ENCODE results near the gene ALG13. TPM values are rescaled to one million over a fixed set of nuclear protein-coding genes. Genes with fewer than 3 reads are reported as not detected.

Gene ALG13
- total RNA-seq, 1 donor from 2014 or later, result 71.2 TPM

- no peak for TF ChIP-seq EZH2phosphoT487 (IDR thresholded peaks at IDR 0.05)
- TF ChIP-seq CTCF (IDR thresholded peaks at IDR 0.05), result no peak
- no peak for TF ChIP-seq EZH2 (IDR thresholded peaks at IDR 0.05)
- H3K27me3 ChIP-seq, result no peaks in the 10 kb centered on the region
- no peaks in the 10 kb centered on the region for H3K36me3 ChIP-seq
- no peak for DNase-seq (ENCODE audit: low spot score)
- no peaks in the 10 kb centered on the region for H3K9me3 Mint-ChIP-seq
- H3K4me3 Mint-ChIP-seq, result no peak overlapping the region
- H3K27ac Mint-ChIP-seq, result no peak overlapping the region
- no peak overlapping the region for H3K9ac ChIP-seq
- no peaks in the 10 kb centered on the region for H4K20me1 ChIP-seq (ENCODE audit: low read depth)
- H3F3A ChIP-seq (ENCODE audit: low read depth), result no peaks in the 10 kb centered on the region
- H3K27me3 Mint-ChIP-seq (ENCODE audit: insufficient read depth, low read depth), result no peaks in the 10 kb centered on the region
- H3K79me2 ChIP-seq (ENCODE audit: low read depth), result no peaks in the 10 kb centered on the region
- H2AFZ ChIP-seq (replicated peaks), result no peak overlapping the region
- no peaks in the 10 kb centered on the region for H3K9me3 ChIP-seq (ENCODE audit: low read depth)
- H3K4me1 Mint-ChIP-seq, result no peaks in the 10 kb centered on the region
- no peak overlapping the region for H3K4me2 ChIP-seq
- no peaks in the 10 kb centered on the region for H3K36me3 Mint-ChIP-seq
- no peak overlapping the region for H3K27ac ChIP-seq
- peaks cover 3% of the 10 kb centered on the region for H3K4me1 ChIP-seq
- no peak overlapping the region for H3K4me3 ChIP-seq
Observed at GRCh38 chrX:111661241-111661640, 19.7 kb upstream of the ALG13 start.

DNA sequence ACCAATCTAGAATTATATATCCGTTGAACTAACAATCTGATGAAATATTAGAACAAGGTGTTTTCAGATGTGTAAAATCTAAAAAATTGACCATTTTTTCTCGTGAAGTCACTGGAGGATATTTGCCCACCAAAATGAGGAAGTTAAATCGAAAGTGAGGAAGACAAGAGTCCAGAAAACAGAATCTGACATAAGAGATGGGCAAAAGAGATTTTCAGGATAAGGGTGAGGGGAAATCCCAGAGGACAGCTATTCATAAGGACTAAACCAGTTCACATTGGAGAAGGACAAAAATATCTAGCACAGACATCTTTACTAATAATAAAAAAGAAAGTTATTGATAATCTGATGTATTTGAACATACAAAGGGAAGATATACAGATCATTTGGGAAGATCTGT lies 18.7 kb upstream of the ALG13 start:
- Histone ChIP-seq H3F3A (ENCODE audit: low read depth) (no peaks in the 10 kb centered on the region), H3K4me1 (peaks cover 3% of the 10 kb centered on the region), H3K79me2 (ENCODE audit: low read depth) (no peaks in the 10 kb centered on the region), H3K27ac (no peak overlapping the region), H2AFZ (replicated peaks) (no peak overlapping the region), H3K36me3 (no peaks in the 10 kb centered on the region), H3K9me3 (ENCODE audit: low read depth) (no peaks in the 10 kb centered on the region), H3K4me2 (no peak overlapping the region), H3K27me3 (no peaks in the 10 kb centered on the region), H3K9ac (no peak overlapping the region), H4K20me1 (ENCODE audit: low read depth) (no peaks in the 10 kb centered on the region), H3K4me3 (no peak overlapping the region)
- no peak for DNase-seq (ENCODE audit: low spot score)
- no peak for TF ChIP-seq EZH2 (IDR thresholded peaks at IDR 0.05)
- TF ChIP-seq EZH2phosphoT487 (IDR thresholded peaks at IDR 0.05), result no peak
- no peak for TF ChIP-seq CTCF (IDR thresholded peaks at IDR 0.05)
- Mint-ChIP-seq H3K4me1 (no peaks in the 10 kb centered on the region), H3K4me3 (no peak overlapping the region), H3K36me3 (no peaks in the 10 kb centered on the region), H3K27me3 (ENCODE audit: insufficient read depth, low read depth) (no peaks in the 10 kb centered on the region), H3K9me3 (no peaks in the 10 kb centered on the region), H3K27ac (no peak overlapping the region)

- Histone ChIP-seq H4K20me1 (ENCODE audit: low read depth) (no peaks in the 10 kb centered on the region), H3F3A (ENCODE audit: low read depth) (no peaks in the 10 kb centered on the region), H3K9ac (no peak overlapping the region), H3K4me3 (no peak overlapping the region), H3K27me3 (no peaks in the 10 kb centered on the region), H3K9me3 (ENCODE audit: low read depth) (no peaks in the 10 kb centered on the region), H2AFZ (replicated peaks) (no peak overlapping the region), H3K4me2 (no peak overlapping the region), H3K79me2 (ENCODE audit: low read depth) (no peaks in the 10 kb centered on the region), H3K36me3 (no peaks in the 10 kb centered on the region), H3K4me1 (peaks cover 6% of the 10 kb centered on the region), H3K27ac (no peak overlapping the region)
- Mint-ChIP-seq H3K27ac (no peak overlapping the region), H3K36me3 (no peaks in the 10 kb centered on the region), H3K4me1 (no peaks in the 10 kb centered on the region), H3K9me3 (no peaks in the 10 kb centered on the region), H3K27me3 (ENCODE audit: insufficient read depth, low read depth) (no peaks in the 10 kb centered on the region), H3K4me3 (no peak overlapping the region)
- no peak for DNase-seq (ENCODE audit: low spot score)
- TF ChIP-seq EZH2phosphoT487 (IDR thresholded peaks at IDR 0.05) (no peak), CTCF (IDR thresholded peaks at IDR 0.05) (no peak), EZH2 (IDR thresholded peaks at IDR 0.05) (no peak)
Observed at GRCh38 chrX:111671668-111672067, 9.3 kb upstream of the ALG13 start.
